Hepatocyte (in vitro differentiated cells): ENCODE data around the gene LIN28A.

ENCODE experiments used
- CTCF ChIP-seq: fragments of 200-600 bp; sonication (generic); IDR thresholded peaks from 2 replicates; pipeline ENCODE4 v1.5.1; 2016; ENCODE audit warnings: antibody characterized with exemption, mild to moderate bottlenecking; ENCODE audit not compliant: poor library complexity
- EZH2 ChIP-seq: fragments of 200-600 bp; sonication (generic); IDR thresholded peaks from 2 replicates; pipeline ENCODE4 v1.6.1; 2016; ENCODE audit warnings: antibody characterized with exemption, mild to moderate bottlenecking, borderline replicate concordance
- EZH2phosphoT487 ChIP-seq: fragments of 200-600 bp; sonication (generic); IDR thresholded peaks from one replicate; pipeline ENCODE4 v1.6.1; 2018; ENCODE audit warnings: antibody characterized with exemption, mild to moderate bottlenecking, low read depth, moderate library complexity; ENCODE audit not compliant: unreplicated experiment, severe bottlenecking

- TF ChIP-seq CTCF (no peak), EZH2 (no peak), EZH2phosphoT487 (no peak)
These were observed 29.6 kb downstream of the LIN28A start for GRCh38 chr1:26440259-26440658.
